ENCODE results near the gene SUCLA2.

GRCh38 chr13:48018637-48019036, 17.6 kb upstream of the SUCLA2 start:
- TF ChIP-seq CEBPB (IDR thresholded peaks at IDR 0.05), result no peak
- no peak for TF ChIP-seq MAX (IDR thresholded peaks at IDR 0.05)
- no peak for TF ChIP-seq ZBTB7A (IDR thresholded peaks at IDR 0.05; ENCODE audit: low read depth)
- TF ChIP-seq TCF12 (IDR thresholded peaks at IDR 0.05; ENCODE audit: low read depth), result no peak
- TF ChIP-seq TAF1 (IDR thresholded peaks at IDR 0.05; ENCODE audit: low read depth), result no peak
- TF ChIP-seq EP300 (IDR thresholded peaks at IDR 0.05; ENCODE audit: borderline replicate concordance), result no peak
- no peak for TF ChIP-seq FOXM1 (IDR thresholded peaks at IDR 0.05; ENCODE audit: borderline replicate concordance, low read depth)
- no peak for TF ChIP-seq EGR1 (IDR thresholded peaks at IDR 0.05)
- TF ChIP-seq YY1 (IDR thresholded peaks at IDR 0.05; ENCODE audit: low read depth), result no peak
- TF ChIP-seq REST (IDR thresholded peaks at IDR 0.05; ENCODE audit: low read depth), result no peak
- no peak for TF ChIP-seq CREB1 (IDR thresholded peaks at IDR 0.05; ENCODE audit: low read depth)
- no peak for TF ChIP-seq RAD21 (IDR thresholded peaks at IDR 0.05; ENCODE audit: low read depth)
- TF ChIP-seq NFIC (IDR thresholded peaks at IDR 0.05), result no peak
- no peak for TF ChIP-seq USF1 (IDR thresholded peaks at IDR 0.05)

Measured in Ishikawa (cell line).